GM19372 (cell line): ENCODE results near the gene RIN1.

Experiments
- ATAC-seq: cut with Tn5 transposase; IDR thresholded peaks from one replicate; pipeline ENCODE4 v1.9.1; 2021; ENCODE audit warnings: mild to moderate bottlenecking, low read depth, moderate library complexity; ENCODE audit not compliant: unreplicated experiment

RIN1 gene

DNA sequence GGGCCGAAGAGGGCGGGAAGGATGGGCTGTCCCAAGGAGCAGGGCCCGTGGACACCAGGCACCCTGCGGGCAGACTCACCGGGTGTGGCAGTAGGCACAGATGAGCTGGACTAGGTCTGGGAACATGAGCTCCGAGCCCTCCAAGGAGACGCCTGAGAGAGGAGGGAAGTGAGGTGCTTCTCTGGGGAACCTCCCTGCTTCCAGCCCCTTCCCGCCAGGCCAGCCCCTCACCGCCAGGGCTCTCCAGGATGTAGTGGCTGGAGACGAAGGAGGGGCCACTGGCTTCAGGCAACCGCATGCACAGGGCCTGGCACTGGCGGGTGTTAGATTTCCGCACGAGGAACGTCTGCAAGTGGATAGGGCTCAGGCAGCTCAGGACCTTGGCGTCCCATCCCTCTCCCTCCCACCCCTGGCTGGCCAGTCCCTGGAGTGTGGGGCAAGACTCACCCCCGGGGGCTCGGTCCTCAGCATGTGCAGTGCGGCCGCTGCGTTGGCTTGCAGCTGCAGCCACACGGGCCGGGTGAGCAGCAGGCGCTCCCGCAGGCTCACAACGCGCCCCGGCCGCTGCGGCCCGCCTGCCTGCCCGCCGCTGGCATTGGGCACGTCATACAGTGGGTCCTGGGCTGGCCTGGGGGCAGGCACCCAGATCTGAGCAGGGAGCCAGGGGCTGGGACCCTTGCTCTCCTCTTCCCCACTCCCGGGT lies 552 bp downstream of the RIN1 start:
- no peak for ATAC-seq

DNA sequence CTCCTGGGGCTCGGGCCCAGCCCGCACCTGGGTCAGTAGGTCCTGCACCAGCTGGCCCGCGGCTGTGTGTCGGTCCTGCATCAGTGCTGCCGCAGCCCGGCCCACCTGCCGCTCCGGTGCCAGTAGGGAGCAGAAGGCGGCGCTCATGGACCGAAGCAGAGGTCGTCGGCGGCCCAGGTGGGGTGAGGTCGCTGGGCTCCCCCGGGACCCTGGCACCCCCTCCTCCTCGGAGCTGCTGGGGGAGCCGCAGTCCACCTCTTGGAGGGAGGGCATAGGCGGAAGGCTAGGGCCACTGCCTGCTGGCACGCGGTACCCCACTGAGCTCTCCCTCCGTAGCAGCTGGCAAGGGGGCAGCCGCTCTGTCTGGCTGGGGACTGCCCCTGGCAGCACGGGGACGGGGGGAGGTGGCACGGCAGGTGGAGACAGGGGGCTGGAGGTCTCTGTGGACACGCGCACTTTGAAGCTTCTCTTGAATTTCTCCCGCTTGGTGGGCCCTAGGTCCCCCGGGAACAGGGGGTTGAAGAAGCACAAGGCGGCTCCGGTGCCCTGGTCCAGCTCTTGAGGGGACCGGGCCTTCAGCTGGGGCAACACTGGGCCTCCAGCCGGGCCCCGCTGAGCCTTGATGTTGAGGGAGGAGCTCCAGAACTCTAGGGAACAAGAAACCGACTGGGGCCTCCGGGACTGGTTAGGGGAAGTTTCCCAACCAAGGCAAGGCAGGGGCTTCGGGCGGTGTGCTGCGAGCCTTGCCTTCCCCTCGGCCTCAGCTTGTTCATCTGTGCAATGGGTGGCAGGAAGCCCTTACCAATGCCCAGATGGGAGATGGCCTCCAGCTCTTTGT lies 1.4 kb downstream of the RIN1 start:
- no peak for ATAC-seq

DNA sequence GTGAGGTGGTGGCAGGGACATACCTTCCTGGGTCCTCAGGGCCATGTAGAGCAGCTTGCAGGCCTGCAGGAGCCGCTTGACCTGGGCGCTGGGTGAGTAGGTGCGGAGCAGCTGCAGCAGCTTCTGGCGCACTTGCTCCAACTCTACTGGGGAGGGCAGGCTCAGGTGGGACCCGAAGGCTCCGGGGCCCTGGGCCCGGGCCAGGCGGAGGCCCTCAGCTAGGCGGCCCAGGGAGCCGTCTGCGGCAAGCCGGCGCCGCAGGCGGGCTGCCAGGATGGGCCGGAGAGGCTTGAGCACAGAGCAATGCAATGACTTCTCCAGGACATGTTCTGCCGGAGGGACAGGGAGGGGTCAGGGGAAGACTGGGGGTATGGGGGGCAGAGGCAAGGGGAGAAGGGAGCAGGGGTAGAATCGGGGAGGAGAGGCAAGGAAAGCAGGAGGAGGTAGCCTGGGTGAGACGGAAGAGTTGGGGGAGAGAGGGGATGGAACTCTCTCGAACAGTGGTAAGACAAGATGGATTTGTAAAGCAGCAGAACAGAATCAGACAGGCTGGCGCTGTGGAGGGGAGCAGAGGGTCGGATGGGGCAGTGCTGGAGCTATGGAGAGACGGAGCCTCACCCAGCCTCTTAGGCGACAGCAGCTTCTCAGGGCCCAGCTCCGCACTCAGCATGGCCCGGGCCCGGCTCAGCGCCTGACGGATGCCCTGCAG lies 2.2 kb downstream of the RIN1 start:
- no peak for ATAC-seq

DNA sequence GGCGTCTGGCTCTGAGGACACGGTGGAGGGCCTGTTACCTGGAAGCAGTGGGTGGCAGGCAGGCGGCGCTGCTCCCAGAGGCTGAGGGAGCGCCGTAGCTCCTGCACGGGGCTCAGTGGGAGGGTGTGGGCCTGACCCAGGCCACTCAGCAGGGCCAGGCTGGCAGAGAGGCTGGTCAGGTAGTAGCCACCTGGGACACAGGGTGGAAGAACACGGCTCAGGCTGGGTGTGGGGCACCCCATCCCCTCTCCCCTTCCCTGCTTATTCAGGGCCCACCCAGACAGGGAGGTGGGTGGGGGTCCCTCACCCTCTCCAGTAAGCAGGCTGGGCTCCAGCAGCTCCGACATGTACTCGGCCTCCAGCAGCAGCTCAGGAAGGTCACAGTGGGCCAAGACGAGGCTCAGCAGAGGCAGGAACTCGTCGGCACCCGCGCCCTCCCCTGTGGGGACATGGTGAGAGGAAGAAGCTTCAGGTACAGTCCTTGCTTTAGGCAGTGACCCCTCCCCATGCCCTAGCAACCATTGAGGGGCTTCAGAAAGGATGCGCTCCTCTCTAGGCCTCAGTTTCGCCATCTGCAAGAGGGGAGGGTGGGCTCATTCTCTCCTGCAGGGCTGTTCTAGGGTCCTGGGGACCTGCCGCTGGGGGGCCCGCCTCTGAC lies 2.9 kb downstream of the RIN1 start:
- ATAC-seq: no peak

DNA sequence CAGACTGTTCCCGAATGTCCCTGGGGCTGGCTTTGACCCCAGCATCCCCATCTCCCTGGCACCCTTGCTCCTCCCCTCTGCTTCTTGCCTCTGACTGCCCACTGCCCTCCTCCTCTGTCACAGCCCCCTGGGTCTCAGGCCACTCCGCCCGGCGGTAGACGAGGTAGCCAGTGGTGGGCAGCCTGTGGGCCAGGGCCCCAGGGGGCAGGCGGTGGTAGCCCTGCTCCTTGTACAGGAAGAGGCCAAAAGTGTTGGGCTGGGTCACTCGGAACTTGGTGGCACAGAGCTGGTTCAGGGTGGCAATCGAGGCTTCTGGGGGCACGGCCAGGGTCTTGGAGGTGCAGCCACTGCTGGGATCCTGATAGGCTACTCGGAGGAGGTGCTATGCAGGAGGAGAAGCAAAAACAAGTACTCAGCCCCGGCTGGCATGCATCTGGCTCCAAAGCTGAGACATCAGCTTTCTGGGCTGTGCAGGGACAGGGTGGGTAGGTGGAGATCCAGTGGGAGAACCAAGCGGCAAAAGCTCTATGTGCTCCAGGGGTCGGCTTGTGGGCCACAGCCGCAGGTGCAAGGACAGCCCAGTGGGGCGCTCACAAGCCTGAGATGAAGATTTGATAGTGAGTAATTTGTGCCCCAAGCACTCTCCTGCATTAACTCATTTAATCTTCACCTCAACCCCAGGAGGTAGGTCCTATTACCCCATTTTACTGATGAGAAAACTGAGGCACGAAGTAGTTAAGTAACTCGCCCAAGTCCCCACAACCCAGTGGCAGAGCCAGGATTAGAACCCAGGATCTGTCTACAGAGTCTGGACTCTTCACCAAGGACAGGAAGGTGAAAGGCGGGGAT lies 3.6 kb downstream of the RIN1 start:
- no peak for ATAC-seq

DNA sequence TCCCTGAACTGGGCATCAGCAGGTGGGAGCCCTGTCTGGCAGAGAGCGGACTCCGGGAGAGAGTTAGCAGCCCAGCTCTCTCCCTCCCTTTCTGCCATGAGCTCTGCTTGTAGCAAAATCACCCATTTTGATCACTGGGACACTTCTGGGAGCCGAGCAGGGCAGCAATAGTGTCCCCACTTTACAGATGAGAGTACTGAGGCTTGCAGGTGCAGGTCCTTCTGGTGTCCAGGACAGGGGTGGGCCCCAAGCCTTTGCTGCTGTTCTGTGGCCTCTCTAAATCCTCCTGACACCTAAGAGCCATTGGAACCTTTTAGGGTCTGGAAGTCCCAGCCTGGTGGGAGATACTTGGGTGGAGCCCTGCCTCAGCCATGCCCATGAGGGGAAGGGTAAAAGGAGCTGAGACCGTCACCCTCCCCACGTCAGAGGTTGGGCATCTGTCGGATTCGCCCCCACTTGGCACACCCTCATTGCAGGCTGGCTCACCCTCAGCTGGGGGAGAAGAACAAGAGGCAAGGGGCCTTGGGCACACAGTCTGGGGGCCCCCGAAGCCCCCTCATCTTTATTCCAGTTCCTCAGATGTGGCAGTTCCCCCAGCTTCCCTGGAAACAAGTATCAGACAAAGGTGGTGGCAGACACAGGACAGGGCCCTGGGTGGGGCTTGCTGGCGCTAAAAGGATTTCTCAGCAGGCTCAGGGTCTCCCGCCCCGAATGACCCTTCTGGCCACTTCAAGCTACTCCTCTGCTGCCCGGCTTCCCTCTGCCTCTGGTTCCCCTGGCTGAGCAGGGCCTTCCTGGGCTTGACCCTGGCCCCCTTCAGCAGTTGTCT lies 4.5 kb downstream of the RIN1 start:
- ATAC-seq: no peak

DNA sequence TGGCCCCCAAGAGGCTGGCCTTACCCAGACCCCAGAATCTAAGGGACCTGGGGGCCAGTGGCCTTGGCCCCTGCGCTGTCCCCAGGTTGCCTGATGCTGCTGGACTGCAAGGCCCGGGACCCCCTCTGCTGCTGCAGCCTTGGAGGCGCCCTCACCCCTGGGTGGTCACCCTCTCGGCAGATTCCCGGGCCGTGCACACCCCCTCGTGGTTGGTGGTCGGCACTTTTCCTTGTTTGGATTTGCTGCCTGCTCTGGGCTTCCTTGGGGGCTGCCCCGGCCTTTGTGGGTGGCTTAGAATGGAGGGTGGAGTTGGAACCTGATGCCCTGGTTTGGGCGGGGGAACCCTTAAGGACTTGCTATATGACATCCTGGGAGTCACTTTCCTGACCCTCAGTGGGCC lies 5.3 kb downstream of the RIN1 start:
- ATAC-seq: no peak

DNA sequence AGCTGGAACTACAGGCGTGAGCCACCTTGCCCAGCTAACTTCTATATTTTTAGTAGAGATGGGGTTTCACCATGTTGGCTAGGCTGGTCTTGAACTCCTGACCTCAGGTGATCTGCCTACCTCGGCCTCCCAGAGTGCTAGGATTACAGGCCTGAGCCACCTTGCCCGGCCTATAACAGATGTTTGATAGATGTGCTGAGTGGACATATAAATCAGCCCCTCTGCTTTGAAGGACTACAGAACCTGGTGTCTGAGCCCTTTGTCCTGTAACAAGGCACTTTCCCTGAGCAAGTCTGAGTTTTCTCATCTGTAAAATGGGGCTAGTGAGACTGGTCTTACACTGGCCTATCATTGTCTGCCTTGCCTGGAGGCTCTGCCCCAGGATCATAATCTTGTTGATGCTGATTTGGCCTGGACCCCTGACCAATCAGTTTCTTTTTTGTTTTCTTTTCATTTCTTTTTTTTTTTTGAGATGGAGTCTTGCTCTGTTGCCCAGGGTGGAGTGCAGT lies 7.0 kb downstream of the RIN1 start:
- no peak for ATAC-seq

DNA sequence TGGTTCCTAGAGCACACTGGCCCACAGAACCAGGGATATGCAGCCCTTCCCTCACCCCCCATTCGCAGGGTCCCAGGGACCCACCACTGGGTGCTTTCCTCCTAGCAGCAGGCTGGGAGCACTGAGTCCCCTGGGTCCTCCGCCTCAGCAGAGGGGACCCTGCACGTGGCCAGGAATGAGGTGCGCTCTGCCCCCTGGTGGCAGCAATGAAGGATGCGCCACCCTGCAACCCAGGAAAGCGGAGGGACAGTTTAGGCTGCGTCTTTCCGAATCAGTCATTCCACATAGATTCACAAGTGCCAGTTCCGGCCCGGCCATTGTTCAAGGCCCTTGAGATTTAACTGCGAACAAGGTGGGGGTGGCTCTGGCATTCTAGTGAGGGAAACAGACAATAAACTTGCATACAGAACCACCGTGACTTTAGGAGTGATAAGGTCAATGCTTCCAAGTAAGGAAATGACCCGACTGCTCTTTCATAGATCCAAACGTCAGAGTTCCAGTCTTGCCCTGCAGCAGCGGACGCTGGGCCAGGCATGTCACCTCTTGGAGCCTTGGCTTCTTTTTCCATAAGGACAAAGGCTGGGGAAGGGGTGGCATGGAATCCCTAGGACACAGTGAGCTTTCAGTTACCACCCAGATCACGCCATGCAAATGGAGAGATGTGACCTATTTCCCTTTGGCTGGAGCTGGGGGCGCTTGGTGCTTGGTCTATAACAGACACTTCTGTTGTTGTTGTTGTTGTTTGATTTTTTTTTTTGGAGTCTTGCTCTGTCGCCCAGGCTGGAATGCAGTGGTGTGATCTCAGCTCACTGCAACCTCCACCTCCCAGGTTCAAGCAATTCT lies 7.7 kb downstream of the RIN1 start:
- no peak for ATAC-seq

DNA sequence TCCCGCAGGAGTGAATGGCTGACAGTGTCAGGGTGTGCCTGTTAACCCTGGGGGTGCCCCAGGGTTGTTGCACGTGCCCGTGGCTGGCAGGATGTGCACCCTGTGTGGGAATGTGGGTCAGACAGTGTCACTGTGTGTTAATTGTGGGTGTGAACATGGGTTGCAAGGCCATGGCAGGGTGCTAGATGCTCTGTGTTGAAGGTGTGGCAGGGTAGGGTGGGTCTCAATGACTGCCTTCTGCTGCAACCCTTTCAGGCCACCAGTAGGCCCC lies 8.3 kb downstream of the RIN1 start:
- no peak for ATAC-seq

DNA sequence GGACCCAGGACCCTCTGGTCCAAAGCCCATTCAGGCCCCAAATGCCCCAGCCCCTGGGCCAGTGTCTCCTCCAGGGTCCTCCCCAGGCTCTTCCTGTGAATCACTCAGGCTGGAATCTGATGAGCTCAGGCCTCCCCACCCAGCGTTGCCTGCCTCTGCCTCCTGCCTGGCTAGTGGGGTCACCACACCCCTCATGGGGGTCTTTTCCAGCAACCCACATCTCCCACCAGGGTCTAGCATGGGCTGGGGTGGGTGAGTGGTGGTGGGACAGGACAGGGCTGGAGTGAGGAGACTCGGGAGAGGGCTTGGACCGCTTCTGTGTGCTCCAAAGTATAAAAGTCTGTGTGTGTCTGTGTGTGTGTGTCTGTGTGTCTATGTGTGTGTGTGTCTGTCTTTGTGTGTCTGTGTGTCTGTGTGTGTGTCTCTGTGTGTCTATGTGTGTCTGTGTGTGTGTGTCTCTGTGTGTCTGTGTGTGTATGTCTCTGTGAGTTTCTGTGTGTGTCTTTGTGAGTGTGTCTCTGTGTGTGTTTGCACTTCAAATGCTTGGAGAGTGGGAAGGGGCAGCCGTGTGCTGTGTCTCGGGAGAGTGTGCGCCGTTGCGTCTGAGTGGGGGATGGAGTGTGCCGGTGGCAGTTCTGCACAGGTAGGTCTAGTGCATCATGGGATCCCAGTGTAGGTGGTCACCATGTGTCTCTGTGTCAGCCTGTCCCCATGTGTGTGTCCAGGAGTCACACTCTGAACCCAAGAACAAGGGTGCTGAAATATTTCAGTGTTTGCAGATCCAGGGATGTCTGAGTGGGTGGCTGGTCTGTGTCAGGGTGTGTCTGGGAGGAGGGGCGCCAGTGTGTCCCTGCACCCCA lies 8.8 kb downstream of the RIN1 start:
- no peak for ATAC-seq

DNA sequence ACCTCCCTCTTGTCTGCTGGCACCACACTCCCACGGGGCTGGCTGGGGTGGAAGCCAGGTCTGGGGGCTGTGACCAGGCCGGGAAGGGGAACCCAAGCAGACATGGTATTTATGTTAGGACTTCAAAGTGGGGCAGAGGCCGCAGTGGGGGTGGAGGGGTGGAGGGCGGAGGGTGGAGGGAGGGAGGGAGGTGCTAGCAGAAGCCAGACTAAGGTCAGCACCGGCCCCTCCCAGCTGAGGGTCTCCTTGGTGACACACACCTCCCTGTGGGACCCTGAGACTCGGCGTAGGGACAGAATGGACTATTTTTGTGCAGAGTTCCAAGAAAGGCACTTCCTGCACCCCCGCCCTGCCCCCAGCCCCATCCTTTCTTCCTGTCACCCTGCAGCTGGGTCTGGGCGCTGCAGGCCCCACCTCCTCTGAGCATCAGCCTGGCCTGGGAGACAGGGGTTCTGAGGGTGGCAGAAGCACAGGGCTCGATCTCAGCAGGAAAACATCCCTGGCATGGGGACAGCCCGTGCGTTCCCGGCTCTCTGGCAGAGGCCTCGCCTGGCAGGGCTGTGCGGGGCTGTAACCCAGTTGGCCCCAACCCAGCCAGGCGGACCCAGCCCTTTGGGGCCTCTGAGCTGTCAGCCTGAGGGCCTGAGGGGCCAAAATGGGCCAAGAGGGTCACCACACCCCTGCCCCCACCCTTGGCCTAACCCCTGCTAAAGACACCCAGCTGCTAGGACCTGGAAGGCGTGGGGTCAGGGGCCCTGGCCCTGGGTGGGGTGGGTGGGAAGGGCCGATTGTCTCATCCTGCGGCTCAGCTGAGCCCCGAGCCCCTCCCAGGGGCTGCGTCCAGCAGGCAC lies 9.7 kb downstream of the RIN1 start:
- no peak for ATAC-seq

DNA sequence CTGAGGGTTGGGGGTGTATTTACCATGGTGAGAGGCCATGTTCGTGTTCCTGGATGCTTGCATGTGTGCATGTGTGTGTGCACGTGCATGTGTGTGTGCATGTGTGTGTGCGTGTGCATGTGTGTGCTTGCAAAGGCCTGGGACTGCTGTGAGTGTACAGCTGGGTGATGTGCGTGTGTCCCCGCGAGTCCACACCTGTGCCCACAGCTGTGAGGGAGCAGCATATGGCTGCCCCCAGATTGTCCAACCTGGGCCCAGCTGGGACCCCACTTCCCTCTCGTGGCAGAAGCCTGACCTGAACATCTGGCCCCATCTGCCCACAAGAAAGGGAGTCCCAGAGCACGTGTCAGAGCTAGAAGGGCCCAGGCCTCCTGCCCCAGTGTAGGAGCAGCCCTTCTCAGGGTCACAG lies 11.0 kb downstream of the RIN1 start:
- ATAC-seq: no peak

DNA sequence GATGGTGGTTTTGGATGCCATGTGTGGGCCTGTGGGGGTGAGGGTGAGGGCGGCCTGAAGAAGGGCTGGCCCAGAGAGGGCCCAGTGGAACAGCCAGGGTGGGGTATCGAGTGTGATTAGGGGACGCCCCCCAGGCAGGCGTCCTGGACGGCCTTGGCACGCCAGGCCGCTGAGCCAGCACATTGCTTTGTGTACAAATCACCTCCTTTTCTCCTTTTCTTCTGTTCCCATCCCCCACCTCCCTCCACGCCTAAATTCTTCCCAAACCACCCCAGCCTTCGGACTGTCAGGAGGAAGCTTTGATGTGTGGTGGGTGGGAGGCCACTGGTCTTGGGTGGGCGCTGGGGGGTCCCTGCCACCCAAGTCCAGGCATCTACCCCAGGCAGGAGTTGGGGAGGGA lies 11.6 kb downstream of the RIN1 start:
- no peak for ATAC-seq

DNA sequence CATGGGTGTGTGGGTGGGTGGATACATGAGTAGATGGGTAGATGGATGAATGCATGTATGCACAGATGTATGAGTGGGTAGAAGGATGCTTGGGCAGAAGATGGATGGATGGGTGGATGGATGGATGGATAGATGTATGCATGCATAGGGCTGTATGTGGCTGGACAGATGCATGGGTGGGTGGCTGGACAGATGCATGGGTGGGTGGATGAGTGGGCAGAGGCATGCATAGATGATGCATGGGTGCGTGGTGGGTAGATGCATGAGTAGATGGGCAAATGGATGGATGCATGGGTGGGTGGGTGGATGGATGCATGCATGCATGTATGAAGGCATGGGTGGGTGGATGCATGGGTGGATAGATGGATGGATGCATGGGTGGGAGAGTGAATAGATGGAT lies 12.6 kb downstream of the RIN1 start:
- no peak for ATAC-seq

DNA sequence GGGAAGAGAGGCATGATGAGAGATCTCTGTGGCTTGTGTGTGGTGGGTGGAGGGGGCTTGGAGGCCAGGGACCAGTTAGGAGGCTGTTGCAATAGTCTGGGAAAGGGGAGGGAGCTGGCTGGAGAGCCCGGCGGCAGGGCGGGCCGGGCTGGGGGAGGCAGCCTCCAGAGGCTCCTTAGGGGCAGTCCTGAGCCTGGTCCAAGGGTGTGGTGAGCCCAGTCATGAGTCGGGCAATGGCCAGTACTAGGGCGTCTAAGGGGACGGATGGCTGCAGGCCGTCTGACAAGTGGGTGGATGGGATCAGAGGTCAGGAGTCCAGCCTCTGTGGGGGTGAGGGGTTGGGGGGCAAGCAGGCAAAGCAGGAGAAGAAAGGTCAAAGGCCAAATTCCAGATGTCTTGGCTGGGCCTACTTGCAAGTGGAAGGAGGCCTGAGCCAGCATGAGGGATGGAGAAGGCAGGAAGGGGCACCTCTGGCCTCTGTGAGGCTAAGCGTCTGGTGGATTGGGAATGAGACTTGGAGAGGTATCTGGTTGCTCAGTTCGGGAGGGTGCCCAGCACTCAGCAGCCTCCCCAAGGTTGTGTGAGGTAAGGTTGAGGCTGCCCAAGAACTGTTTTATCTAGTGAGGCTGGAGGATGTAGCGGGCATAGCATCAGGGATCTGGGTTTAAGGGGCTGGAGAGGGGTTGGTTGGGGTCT lies 13.4 kb downstream of the RIN1 start:
- no peak for ATAC-seq
